Measurements from ENCODE around the gene ADGRG1.

GRCh38 chr16:57593990-57594389, 34.4 kb upstream of the ADGRG1 start:
- TF ChIP-seq, protein P1, sequence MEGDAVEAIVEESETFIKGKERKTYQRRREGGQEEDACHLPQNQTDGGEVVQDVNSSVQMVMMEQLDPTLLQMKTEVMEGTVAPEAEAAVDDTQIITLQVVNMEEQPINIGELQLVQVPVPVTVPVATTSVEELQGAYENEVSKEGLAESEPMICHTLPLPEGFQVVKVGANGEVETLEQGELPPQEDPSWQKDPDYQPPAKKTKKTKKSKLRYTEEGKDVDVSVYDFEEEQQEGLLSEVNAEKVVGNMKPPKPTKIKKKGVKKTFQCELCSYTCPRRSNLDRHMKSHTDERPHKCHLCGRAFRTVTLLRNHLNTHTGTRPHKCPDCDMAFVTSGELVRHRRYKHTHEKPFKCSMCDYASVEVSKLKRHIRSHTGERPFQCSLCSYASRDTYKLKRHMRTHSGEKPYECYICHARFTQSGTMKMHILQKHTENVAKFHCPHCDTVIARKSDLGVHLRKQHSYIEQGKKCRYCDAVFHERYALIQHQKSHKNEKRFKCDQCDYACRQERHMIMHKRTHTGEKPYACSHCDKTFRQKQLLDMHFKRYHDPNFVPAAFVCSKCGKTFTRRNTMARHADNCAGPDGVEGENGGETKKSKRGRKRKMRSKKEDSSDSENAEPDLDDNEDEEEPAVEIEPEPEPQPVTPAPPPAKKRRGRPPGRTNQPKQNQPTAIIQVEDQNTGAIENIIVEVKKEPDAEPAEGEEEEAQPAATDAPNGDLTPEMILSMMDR (IDR thresholded peaks at IDR 0.05) = no peak
- no peak for TF ChIP-seq POLR2A (IDR thresholded peaks at IDR 0.05)
